T-helper 1 cell treated with Interleukin-12 subunit alpha and Interleukin-12 subunit beta and Interleukin-4 antibody, amounts not matched to agents 30 μg/mL and 1 μg/mL, for 36 hours (primary cell): ENCODE measurements around the gene ARPC1B.
"Not testable (repeated sequence)": the region's sequence is repeated elsewhere in the genome, so short reads cannot be mapped to it uniquely, and the experiment has no call there.

ENCODE experiments used
- H3K27ac Mint-ChIP-seq: one replicate; pipeline ENCODE4 v1.8.0; 2021; ENCODE audit warnings: mild to moderate bottlenecking, mixed read lengths
- H3K27me3 Mint-ChIP-seq: one replicate; pipeline ENCODE4 v1.8.0; 2021; ENCODE audit warnings: low read depth, mixed read lengths
- H3K36me3 Mint-ChIP-seq: one replicate; pipeline ENCODE4 v1.8.0; 2021; ENCODE audit warnings: low read depth, mixed read lengths
- H3K4me1 Mint-ChIP-seq: one replicate; pipeline ENCODE4 v1.8.0; 2021; ENCODE audit warnings: low read depth, mixed read lengths
- H3K4me3 Mint-ChIP-seq: one replicate; pipeline ENCODE4 v1.8.0; 2021; ENCODE audit warnings: mild to moderate bottlenecking, moderate library complexity, mixed read lengths
- H3K9me3 Mint-ChIP-seq: one replicate; pipeline ENCODE4 v1.8.0; 2021; ENCODE audit warnings: mixed read lengths

ARPC1B gene

GRCh38 chr7:99374111-99375064 lies at the start of gene ARPC1B:
ARPC1B (plus strand) TSS chr7:99374730; CDS start chr7:99385715, 10,985 bp downstream.
- Mint-ChIP-seq H3K36me3 (peaks cover 23% of the 10 kb centered on the region), H3K27me3 (no peaks in the 10 kb centered on the region), H3K4me1 (peaks cover 27% of the 10 kb centered on the region), H3K4me3 (peak within 1 kb of the TSS; percentile 77), H3K9me3 (no peaks in the 10 kb centered on the region), H3K27ac (peak within 1 kb of the TSS; percentile 67)

DNA sequence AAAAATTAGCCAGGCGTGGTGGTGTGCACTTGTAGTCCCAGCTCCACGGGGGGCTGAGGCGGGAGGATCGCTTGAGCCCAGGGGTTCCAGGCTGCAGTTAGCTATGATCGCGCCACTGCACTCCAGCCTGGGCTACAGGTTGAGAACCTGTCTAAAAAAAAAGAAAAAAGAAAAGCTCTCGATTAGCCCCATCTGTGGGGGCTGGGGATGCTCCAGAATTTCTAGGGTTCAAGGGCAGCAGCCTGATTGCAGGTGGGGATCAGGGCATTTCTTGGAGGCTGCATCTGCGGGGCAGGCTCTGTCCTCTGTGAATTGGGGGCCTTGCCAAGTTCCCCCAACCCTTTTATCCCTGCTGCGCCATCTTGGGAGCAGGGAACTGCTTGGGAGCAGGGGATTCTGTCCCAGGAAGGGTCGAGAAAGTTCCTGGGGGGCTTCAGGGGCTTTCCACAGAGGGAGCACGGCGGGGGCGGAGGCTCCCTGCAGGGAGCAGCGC lies 49.5 kb upstream of the ARPC1B start:
- H3K36me3 Mint-ChIP-seq, result peaks cover 8% of the 10 kb centered on the region
- H3K4me3 Mint-ChIP-seq, result peak overlapping the region; percentile 97

DNA sequence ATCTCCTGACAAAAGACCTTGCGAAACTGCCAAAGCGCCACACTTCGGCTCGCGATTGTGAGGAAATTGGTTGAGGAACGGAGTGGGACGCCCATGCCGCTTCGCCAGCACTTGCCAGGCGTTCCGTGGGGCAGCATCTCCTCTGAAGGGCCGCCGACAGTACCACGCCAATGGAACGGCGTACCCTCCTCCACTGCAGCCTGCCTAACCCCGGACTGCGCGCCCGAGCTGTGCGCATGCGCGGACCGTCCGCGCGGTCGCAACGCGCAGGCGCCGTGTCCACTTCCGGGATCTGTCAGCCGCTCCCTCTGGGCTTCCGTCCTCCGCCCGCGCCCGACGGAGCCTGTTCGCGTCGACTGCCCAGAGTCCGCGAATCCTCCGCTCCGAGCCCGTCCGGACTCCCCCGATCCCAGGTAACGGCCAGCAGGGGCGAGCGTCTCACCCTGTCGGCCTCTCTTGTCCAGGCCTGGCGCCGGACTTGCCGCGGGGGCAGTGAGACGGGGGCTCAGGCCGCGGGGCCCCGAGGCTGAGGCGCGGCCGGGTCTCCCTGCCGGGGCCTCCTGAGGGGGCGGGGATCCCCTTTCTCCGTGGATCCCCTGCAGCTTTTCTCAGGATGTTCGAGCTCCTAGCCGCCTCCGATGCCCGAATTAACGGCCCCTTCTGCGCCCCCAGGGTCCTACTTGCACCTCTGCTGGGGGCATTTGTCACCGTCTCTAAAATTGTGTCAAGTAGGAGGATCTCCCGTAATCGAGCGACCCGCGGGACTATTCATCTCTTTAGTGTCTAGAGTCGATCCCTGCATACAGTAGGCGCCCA lies 48.7 kb upstream of the ARPC1B start, which contains the start of gene ARPC1A:
Gene ARPC1A (plus strand): TSS at position 307 of the 816 bp plus-strand sequence. CDS start 7,456 bp downstream, outside the sequence.
- H3K27me3 Mint-ChIP-seq, result no peaks in the 10 kb centered on the region
- peaks cover 10% of the 10 kb centered on the region for H3K36me3 Mint-ChIP-seq
- peak within 1 kb of the TSS; percentile 97 for H3K4me3 Mint-ChIP-seq
- peaks cover 36% of the 10 kb centered on the region for H3K4me1 Mint-ChIP-seq
- H3K27ac Mint-ChIP-seq, result peak within 1 kb of the TSS; percentile 86
- no peaks in the 10 kb centered on the region for H3K9me3 Mint-ChIP-seq

More for the DNA sequence above, 49.5 kb upstream of the ARPC1B start:
- Mint-ChIP-seq H3K9me3 (no peaks in the 10 kb centered on the region), H3K27ac (peak overlapping the region; percentile 86), H3K4me1 (peaks cover 30% of the 10 kb centered on the region), H3K27me3 (no peaks in the 10 kb centered on the region)

GRCh38 chr7:99326408-99326782 lies 48.1 kb upstream of the ARPC1B start:
- Mint-ChIP-seq H3K9me3 (no peaks in the 10 kb centered on the region), H3K27me3 (no peaks in the 10 kb centered on the region), H3K27ac (peak overlapping the region; percentile 86), H3K36me3 (peaks cover 10% of the 10 kb centered on the region), H3K4me1 (peaks cover 38% of the 10 kb centered on the region), H3K4me3 (peak overlapping the region; percentile 97)

DNA sequence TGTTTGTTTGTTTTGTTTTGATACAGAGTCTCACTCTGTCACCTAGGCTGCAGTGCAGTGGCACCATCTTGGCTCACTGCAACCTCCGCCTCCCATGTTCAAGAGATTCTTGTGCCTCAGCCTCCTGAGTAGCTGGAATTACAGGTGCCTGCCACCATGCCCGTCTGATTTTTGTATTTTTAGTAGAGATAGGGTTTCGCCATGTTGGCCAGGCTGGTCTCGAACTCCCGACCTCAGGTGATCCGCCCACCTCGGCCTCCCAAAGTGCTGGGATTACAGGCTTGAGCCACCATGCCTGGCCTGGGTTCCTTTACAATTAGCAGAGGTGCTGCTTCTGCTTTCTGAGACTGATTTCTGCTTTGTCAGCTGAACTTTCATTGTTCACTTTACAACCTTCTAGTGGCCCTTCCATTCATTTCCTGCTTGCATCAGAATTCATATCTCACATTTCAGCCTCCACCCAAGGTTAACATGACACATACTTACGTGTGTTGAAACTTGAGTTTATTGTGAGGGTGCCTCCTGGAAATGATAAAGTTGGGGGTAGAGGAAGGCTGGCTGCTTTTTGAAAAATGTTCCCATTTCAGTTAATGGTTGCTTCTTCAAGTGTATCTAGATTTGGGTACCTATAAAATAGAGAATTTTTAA lies 44.1 kb upstream of the ARPC1B start:
- not testable (repeated sequence) for H3K27me3 Mint-ChIP-seq, H3K9me3 Mint-ChIP-seq
- Mint-ChIP-seq H3K4me3 (peak overlapping the region; percentile 55), H3K4me1 (peaks cover 36% of the 10 kb centered on the region), H3K27ac (peak overlapping the region; percentile 91), H3K36me3 (peaks cover 17% of the 10 kb centered on the region)

- peaks cover 36% of the 10 kb centered on the region for H3K4me1 Mint-ChIP-seq
- peaks cover 17% of the 10 kb centered on the region for H3K36me3 Mint-ChIP-seq
- H3K9me3 Mint-ChIP-seq, result no peaks in the 10 kb centered on the region
- H3K27ac Mint-ChIP-seq, result peak overlapping the region; percentile 69
- H3K27me3 Mint-ChIP-seq, result no peaks in the 10 kb centered on the region
- H3K4me3 Mint-ChIP-seq, result no peak overlapping the region
These were observed 43.5 kb upstream of the ARPC1B start for GRCh38 chr7:99331002-99331401.

GRCh38 chr7:99339595-99339994 lies 34.9 kb upstream of the ARPC1B start:
- H3K4me3 Mint-ChIP-seq, result no peak overlapping the region
- H3K36me3 Mint-ChIP-seq, result peaks cover 36% of the 10 kb centered on the region
- peaks cover 6% of the 10 kb centered on the region for H3K4me1 Mint-ChIP-seq
- H3K9me3 Mint-ChIP-seq, result no peaks in the 10 kb centered on the region
- H3K27ac Mint-ChIP-seq, result no peak overlapping the region
- H3K27me3 Mint-ChIP-seq, result no peaks in the 10 kb centered on the region

DNA sequence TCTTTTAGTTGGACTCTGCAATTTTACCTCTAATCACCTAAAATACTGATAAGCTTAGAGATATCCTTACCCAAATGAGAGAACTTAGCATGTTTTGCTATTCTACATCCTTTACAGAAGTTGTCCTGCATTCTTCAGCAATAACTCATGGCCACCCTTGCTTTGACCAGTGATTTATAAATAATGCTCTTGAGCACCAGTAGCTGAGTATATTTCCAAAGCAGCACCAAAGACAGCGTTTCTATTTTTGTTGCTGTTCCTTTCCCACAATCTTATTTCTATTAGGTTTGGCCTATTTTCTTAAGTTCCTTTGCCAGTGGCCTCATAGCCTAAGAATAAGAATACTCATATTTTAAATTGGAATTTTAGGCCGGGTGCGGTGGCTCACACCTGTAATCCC lies 33.9 kb upstream of the ARPC1B start:
- peaks cover 6% of the 10 kb centered on the region for H3K4me1 Mint-ChIP-seq
- no peak overlapping the region for H3K4me3 Mint-ChIP-seq
- no peak overlapping the region for H3K27ac Mint-ChIP-seq
- no peaks in the 10 kb centered on the region for H3K9me3 Mint-ChIP-seq
- peaks cover 36% of the 10 kb centered on the region for H3K36me3 Mint-ChIP-seq
- H3K27me3 Mint-ChIP-seq, result no peaks in the 10 kb centered on the region

DNA sequence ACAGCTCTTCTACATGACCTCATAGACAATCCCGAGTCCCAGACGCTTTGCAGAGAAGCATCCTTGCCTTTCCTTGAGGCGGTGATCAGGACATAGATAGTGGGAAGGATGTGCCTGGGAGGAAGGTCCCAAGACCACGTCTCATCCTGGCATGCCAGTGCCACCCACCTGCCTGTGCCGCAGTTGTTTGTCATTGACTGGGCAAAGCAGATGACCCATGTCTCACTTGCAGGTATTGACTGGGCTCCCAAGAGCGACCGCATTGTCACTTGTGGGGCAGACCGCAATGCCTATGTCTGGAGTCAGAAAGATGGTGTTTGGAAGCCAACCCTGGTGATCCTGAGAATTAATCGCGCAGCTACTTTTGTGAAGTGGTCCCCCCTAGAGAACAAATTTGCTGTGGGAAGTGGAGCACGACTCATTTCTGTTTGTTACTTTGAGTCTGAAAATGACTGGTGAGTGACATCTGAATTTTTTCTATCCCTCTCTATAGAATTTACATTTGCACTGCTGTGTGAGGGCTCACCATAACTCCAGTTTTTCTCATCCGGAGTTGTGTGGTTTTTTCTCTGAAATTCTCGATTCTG lies 30.4 kb upstream of the ARPC1B start:
- Mint-ChIP-seq H3K27me3 (no peaks in the 10 kb centered on the region), H3K9me3 (no peaks in the 10 kb centered on the region), H3K27ac (no peak overlapping the region), H3K4me3 (no peak overlapping the region), H3K4me1 (peaks cover 4% of the 10 kb centered on the region), H3K36me3 (peaks cover 29% of the 10 kb centered on the region)

DNA sequence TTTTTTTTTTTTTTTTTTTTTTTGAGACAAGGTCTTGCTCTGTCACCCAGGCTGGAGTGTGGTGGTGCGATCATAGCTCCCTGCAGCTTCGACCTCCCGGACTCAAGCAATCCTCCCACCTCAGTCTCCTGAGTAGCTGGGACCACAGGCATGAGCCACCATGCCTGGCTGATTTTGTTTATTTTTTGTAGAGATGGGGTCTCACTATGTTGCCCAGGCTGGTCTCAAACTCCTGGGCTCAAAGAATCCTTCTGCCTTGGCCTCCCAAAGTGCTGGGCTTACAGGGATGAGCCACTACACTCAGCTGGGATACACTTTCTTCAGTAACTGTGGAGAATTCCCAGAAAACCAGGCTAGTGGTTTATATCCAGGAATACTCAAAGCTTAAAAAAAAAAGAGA lies 23.9 kb upstream of the ARPC1B start:
- peaks cover 27% of the 10 kb centered on the region for H3K36me3 Mint-ChIP-seq
- H3K4me3 Mint-ChIP-seq, H3K9me3 Mint-ChIP-seq, H3K27me3 Mint-ChIP-seq, H3K27ac Mint-ChIP-seq, H3K4me1 Mint-ChIP-seq: not testable (repeated sequence)

DNA sequence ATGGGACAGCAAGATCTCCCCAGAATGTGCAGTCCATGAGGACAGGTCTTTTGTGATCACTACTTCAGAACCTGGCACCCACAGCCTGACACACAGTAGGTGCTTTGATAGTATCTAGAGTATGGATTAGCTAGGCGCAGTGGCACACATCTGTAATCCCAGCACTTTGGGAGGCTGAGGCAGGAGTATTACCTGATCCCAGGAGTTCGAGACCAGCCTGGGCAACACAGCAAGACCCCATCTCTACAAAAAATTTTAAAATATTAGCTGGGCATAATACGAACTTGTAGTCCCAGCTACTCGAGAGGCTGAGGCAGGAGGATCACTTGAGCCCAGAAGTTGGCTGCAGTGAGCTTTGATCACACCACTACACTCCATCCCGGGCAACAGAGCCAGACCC lies 22.3 kb upstream of the ARPC1B start:
- H3K9me3 Mint-ChIP-seq, result no peaks in the 10 kb centered on the region
- H3K36me3 Mint-ChIP-seq, result peaks cover 31% of the 10 kb centered on the region
- H3K27ac Mint-ChIP-seq, result no peak overlapping the region
- no peak overlapping the region for H3K4me3 Mint-ChIP-seq
- H3K4me1 Mint-ChIP-seq, result peaks cover 2% of the 10 kb centered on the region
- no peaks in the 10 kb centered on the region for H3K27me3 Mint-ChIP-seq

GRCh38 chr7:99355098-99355497 lies 19.4 kb upstream of the ARPC1B start:
- Mint-ChIP-seq H3K9me3 (no peaks in the 10 kb centered on the region), H3K4me1 (peaks cover 3% of the 10 kb centered on the region), H3K27ac (no peak overlapping the region), H3K4me3 (no peak overlapping the region), H3K27me3 (no peaks in the 10 kb centered on the region), H3K36me3 (peaks cover 38% of the 10 kb centered on the region)

DNA sequence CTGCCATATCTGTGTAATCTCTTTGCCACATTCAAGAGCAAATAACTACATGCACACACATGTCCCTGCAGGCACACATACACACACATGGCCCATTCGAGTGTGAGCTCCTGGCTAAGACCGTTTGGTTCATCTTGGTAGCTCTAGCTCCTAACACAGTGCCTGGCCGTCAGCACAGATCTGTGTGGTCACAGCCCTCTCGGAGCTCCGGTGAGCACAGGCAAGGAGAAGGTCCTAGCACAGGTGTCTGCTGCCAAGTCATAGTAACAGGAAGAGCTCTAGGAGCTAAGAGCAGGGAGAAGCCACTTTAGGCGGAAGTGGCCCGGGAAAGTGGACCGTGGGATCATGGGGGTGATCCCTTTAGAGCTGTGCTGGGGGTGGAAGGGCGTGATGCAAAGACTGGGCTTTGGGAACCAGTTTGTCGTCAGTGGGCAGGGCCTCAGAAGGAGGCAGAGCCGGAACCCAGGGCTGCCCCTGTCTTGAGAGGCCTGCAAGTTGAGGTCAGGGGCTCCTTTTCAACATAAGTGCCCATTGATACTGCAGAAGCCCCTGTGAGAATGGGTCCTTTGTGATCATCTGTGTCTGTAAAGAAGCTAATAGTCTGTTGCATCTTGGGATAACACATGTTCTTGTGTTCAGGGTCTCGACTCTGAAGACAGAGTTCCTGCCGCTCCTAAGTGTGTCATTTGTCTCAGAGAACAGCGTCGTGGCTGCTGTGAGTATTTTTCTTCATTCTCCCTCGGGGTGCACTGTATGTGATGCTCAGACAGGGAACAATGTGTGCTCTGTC lies 16.6 kb upstream of the ARPC1B start:
- Mint-ChIP-seq H3K4me3 (no peak overlapping the region), H3K9me3 (no peaks in the 10 kb centered on the region), H3K27ac (no peak overlapping the region), H3K4me1 (peaks cover 1% of the 10 kb centered on the region), H3K36me3 (peaks cover 30% of the 10 kb centered on the region), H3K27me3 (no peaks in the 10 kb centered on the region)
